Thyroid gland (tissue), 4 donors: ENCODE results near the gene NFYA.

Experiments used
- POLR2A ChIP-seq, 2 donors: fragments of 450-650 bp; IDR thresholded peaks; one replicate each; pipeline ENCODE4 v1.6.1; 2017; ENCODE audit warnings: antibody characterized with exemption in 2 of 2, mild to moderate bottlenecking in 2 of 2, moderate library complexity in 1 of 2
- TF ChIP-seq, protein P1 (sequence below), 6 experiments: fragments of 200-600 bp in 3 of 6; fragments of 450-650 bp in 3 of 6; sonication (generic) in 3 of 6; IDR thresholded peaks; one replicate each; pipeline ENCODE4 v1.5.1; 2016 to 2019; ENCODE audit warnings: antibody characterized with exemption in 6 of 6, mild to moderate bottlenecking in 2 of 6, inconsistent platforms in 1 of 6, moderate library complexity in 1 of 6

DNA sequence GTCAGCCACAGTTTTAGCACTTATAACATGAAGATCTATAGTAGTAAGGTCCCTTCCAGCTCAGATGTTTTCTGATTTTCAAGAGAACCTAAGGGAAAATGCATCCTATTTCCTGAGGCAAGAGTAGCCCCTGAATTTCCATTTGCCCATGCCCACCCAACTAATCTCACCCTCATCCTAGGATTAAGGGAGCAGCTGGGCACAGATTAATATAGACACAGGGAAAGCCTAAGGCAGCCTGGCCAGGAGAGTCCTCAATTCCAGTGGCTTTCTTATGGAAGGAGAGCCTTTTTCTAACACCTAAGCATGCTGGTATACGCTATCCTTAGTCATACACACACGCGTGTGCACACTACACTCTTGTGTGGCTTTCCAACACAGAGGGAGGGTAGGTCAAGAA lies 18.3 kb upstream of the NFYA start:
- TF ChIP-seq, protein P1, sequence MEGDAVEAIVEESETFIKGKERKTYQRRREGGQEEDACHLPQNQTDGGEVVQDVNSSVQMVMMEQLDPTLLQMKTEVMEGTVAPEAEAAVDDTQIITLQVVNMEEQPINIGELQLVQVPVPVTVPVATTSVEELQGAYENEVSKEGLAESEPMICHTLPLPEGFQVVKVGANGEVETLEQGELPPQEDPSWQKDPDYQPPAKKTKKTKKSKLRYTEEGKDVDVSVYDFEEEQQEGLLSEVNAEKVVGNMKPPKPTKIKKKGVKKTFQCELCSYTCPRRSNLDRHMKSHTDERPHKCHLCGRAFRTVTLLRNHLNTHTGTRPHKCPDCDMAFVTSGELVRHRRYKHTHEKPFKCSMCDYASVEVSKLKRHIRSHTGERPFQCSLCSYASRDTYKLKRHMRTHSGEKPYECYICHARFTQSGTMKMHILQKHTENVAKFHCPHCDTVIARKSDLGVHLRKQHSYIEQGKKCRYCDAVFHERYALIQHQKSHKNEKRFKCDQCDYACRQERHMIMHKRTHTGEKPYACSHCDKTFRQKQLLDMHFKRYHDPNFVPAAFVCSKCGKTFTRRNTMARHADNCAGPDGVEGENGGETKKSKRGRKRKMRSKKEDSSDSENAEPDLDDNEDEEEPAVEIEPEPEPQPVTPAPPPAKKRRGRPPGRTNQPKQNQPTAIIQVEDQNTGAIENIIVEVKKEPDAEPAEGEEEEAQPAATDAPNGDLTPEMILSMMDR (IDR thresholded peaks at IDR 0.05), result no peak
- TF ChIP-seq POLR2A (IDR thresholded peaks at IDR 0.05), result no peak
